ENCODE measurements around the gene MEIOB.

MEIOB gene

GRCh38 chr16:1826691-1827573 lies 45.0 kb downstream of the MEIOB start, which contains the start of the genes FAHD1 and HAGH:
Gene FAHD1 (plus strand): TSS chr16:1827206. CDS start chr16:1827239, 33 bp downstream.
Gene HAGH (minus strand): TSS chr16:1826825. CDS start chr16:1826787, 38 bp downstream.
- peak; percentile 93 for DNase-seq

- DNase-seq: peak; percentile 63
Observed at GRCh38 chr16:1825864-1826690, 45.9 kb downstream of the MEIOB start.

GRCh38 chr16:1825381-1825863 lies 46.5 kb downstream of the MEIOB start:
- DNase-seq: no peak

- peak; percentile 91 for DNase-seq
Observed at GRCh38 chr16:1823821-1824220, 48.1 kb downstream of the MEIOB start.

- no peak for DNase-seq
Observed at GRCh38 chr16:1822801-1823200, 49.2 kb downstream of the MEIOB start.

- no peak for DNase-seq
Observed at GRCh38 chr16:1821861-1822611, 49.9 kb downstream of the MEIOB start.

GRCh38 chr16:1820946-1821290 lies 51.0 kb downstream of the MEIOB start:
- no peak for DNase-seq

GRCh38 chr16:1820096-1820945 lies 51.6 kb downstream of the MEIOB start:
- peak; percentile 98 for DNase-seq

GRCh38 chr16:1819611-1820010 lies 52.4 kb downstream of the MEIOB start:
- no peak for DNase-seq

GRCh38 chr16:1818873-1819525 lies 53.0 kb downstream of the MEIOB start:
- DNase-seq: no peak

GRCh38 chr16:1818204-1818872 lies 53.6 kb downstream of the MEIOB start:
- DNase-seq: no peak

- DNase-seq: no peak
Observed at GRCh38 chr16:1817716-1818115, 54.2 kb downstream of the MEIOB start.

- no peak for DNase-seq
Observed at GRCh38 chr16:1817276-1817589, 54.7 kb downstream of the MEIOB start.

- no peak for DNase-seq
Observed at GRCh38 chr16:1816396-1817275, 55.3 kb downstream of the MEIOB start.

GRCh38 chr16:1815461-1815860 lies 56.5 kb downstream of the MEIOB start:
- DNase-seq: no peak

- peak; percentile 86 for DNase-seq
Observed at GRCh38 chr16:1812732-1813163, 59.2 kb downstream of the MEIOB start.

GRCh38 chr16:1810536-1810935 lies 61.4 kb downstream of the MEIOB start:
- no peak for DNase-seq

- DNase-seq: no peak
Observed at GRCh38 chr16:1810106-1810505, 61.9 kb downstream of the MEIOB start.

GRCh38 chr16:1809281-1809801 lies 62.6 kb downstream of the MEIOB start:
- DNase-seq: no peak

- no peak for DNase-seq
Observed at GRCh38 chr16:1808691-1809090, 63.3 kb downstream of the MEIOB start.

All from hematopoietic multipotent progenitor cell treated with erythropoietin and hydrocortisone succinate and interleukin-3 and kit ligand, for 8 days (in vitro differentiated cells).